ENCODE measurements around the gene FUT6.
"Not testable (repeated sequence)": the region's sequence is repeated elsewhere in the genome, so short reads cannot be mapped to it uniquely, and the experiment has no call there.

FUT6 gene

GRCh38 chr19:5786593-5787408 is 52.7 kb downstream of the FUT6 start:
- Histone ChIP-seq H3K9ac (ENCODE audit: low read depth, low read length) (no peak overlapping the region), H3K27me3 (ENCODE audit: control insufficient read depth, insufficient read depth, low read length) (no peaks in the 10 kb centered on the region), H3K4me2 (ENCODE audit: low read length) (no peak overlapping the region), H3K4me1 (ENCODE audit: control insufficient read depth, insufficient read depth, low read length) (peaks cover 6% of the 10 kb centered on the region), H3K4me3 (ENCODE audit: low read length) (no peak overlapping the region), H3K36me3 (ENCODE audit: insufficient read depth, low read length) (peaks cover 53% of the 10 kb centered on the region), H3K9me3 (replicated peaks; ENCODE audit: low read length) (no peaks in the 10 kb centered on the region)

- Histone ChIP-seq H3K4me2 (ENCODE audit: low read length) (no peak overlapping the region), H3K9ac (ENCODE audit: low read depth, low read length) (no peak overlapping the region), H3K27me3 (ENCODE audit: control insufficient read depth, insufficient read depth, low read length) (no peaks in the 10 kb centered on the region), H3K9me3 (replicated peaks; ENCODE audit: low read length) (no peaks in the 10 kb centered on the region), H3K4me3 (ENCODE audit: low read length) (no peak overlapping the region), H3K4me1 (ENCODE audit: control insufficient read depth, insufficient read depth, low read length) (peaks cover 6% of the 10 kb centered on the region), H3K36me3 (ENCODE audit: insufficient read depth, low read length) (peaks cover 53% of the 10 kb centered on the region)
Measured at GRCh38 chr19:5785423-5785822, 54.1 kb downstream of the FUT6 start.

- no peaks in the 10 kb centered on the region for H3K27me3 ChIP-seq (ENCODE audit: control insufficient read depth, insufficient read depth, low read length)
- H3K9ac ChIP-seq (ENCODE audit: low read depth, low read length): no peak within 1 kb of the TSS
- peaks cover 48% of the 10 kb centered on the region for H3K36me3 ChIP-seq (ENCODE audit: insufficient read depth, low read length)
- no peak within 1 kb of the TSS for H3K4me2 ChIP-seq (ENCODE audit: low read length)
- H3K9me3 ChIP-seq (replicated peaks; ENCODE audit: low read length): no peaks in the 10 kb centered on the region
- no peak within 1 kb of the TSS for H3K4me3 ChIP-seq (ENCODE audit: low read length)
- no peaks in the 10 kb centered on the region for H3K4me1 ChIP-seq (ENCODE audit: control insufficient read depth, insufficient read depth, low read length)
Measured at GRCh38 chr19:5784581-5785147, 54.8 kb downstream of the FUT6 start, which contains the start of gene PRR22. PRR22 (minus strand) TSS chr19:5784746; CDS start chr19:5784660, 86 bp downstream.

- Histone ChIP-seq H3K4me3 (ENCODE audit: low read length) (no peak overlapping the region), H3K9ac (ENCODE audit: low read depth, low read length) (no peak overlapping the region), H3K9me3 (replicated peaks; ENCODE audit: low read length) (no peaks in the 10 kb centered on the region), H3K27me3 (ENCODE audit: control insufficient read depth, insufficient read depth, low read length) (no peaks in the 10 kb centered on the region), H3K4me1 (ENCODE audit: control insufficient read depth, insufficient read depth, low read length) (no peaks in the 10 kb centered on the region), H3K4me2 (ENCODE audit: low read length) (no peak overlapping the region), H3K36me3 (ENCODE audit: insufficient read depth, low read length) (peaks cover 38% of the 10 kb centered on the region)
Measured at GRCh38 chr19:5782945-5783919, 56.3 kb downstream of the FUT6 start.

GRCh38 chr19:5782322-5782721 is 57.2 kb downstream of the FUT6 start:
- H3K9me3 ChIP-seq (replicated peaks; ENCODE audit: low read length): no peaks in the 10 kb centered on the region
- no peak overlapping the region for H3K4me2 ChIP-seq (ENCODE audit: low read length)
- H3K36me3 ChIP-seq (ENCODE audit: insufficient read depth, low read length): peaks cover 29% of the 10 kb centered on the region
- H3K4me3 ChIP-seq (ENCODE audit: low read length): no peak overlapping the region
- no peaks in the 10 kb centered on the region for H3K27me3 ChIP-seq (ENCODE audit: control insufficient read depth, insufficient read depth, low read length)
- no peaks in the 10 kb centered on the region for H3K4me1 ChIP-seq (ENCODE audit: control insufficient read depth, insufficient read depth, low read length)
- H3K9ac ChIP-seq (ENCODE audit: low read depth, low read length): no peak overlapping the region

GRCh38 chr19:5780916-5781315 is 58.6 kb downstream of the FUT6 start:
- H3K27me3 ChIP-seq (ENCODE audit: control insufficient read depth, insufficient read depth, low read length); H3K9ac ChIP-seq (ENCODE audit: low read depth, low read length); H3K9me3 ChIP-seq (replicated peaks; ENCODE audit: low read length); H3K4me1 ChIP-seq (ENCODE audit: control insufficient read depth, insufficient read depth, low read length); H3K4me2 ChIP-seq (ENCODE audit: low read length); H3K4me3 ChIP-seq (ENCODE audit: low read length): not testable (repeated sequence)
- peaks cover 17% of the 10 kb centered on the region for H3K36me3 ChIP-seq (ENCODE audit: insufficient read depth, low read length)

Data from skeletal muscle satellite cell (primary cell).